CD4-positive, alpha-beta T cell (primary cell): ENCODE measurements around the gene WDTC1. TPM values are rescaled to one million over a fixed set of nuclear protein-coding genes. Genes with fewer than 3 reads are reported as not detected.

Experiments
- ATAC-seq: fragments of 200-7000 bp; cut with Tn5 transposase; one replicate; pipeline ENCODE4 v1.10.0; 2022; ENCODE audit warnings: mild to moderate bottlenecking; ENCODE audit not compliant: poor library complexity
- CTCF ChIA-PET: fragments of 350-600 bp; sonication (Branson Sonifier 250); formaldehyde crosslinking; loops from one replicate; lab custom pipeline; 2021; ENCODE audit warnings: antibody characterized with exemption, inconsistent platforms; lab: Charles Lee
- POLR2A ChIA-PET: fragments of 350-600 bp; sonication (Branson Sonifier 250); formaldehyde crosslinking; loops from one replicate; lab custom pipeline; 2021; ENCODE audit warnings: antibody characterized with exemption, inconsistent platforms; lab: Charles Lee
- DNase-seq, 14 experiments: peaks; one replicate each; pipeline ENCODE4 v3.0.0-alpha.2; 2013 to 2020; ENCODE audit warnings: mixed read lengths in 2 of 14
- H3K27ac ChIP-seq, 2 donors: one replicate each; pipeline versions ENCODE4 v1.5.1 to v1.7.0; 2013; ENCODE audit warnings: low read length in 2 of 2, low read depth in 1 of 2, mild to moderate bottlenecking in 1 of 2
- H3K27me3 ChIP-seq, 2 experiments: 1 replicate in 1 of 2; 2 replicates in 1 of 2; pipeline versions ENCODE4 v1.6.1 to v1.7.0; 2013; ENCODE audit warnings: low read length in 2 of 2, control low read depth in 1 of 2, mild to moderate bottlenecking in 1 of 2, moderate library complexity in 1 of 2; ENCODE audit not compliant: insufficient read depth in 2 of 2, control insufficient read depth in 1 of 2
- H3K36me3 ChIP-seq: one replicate; pipeline ENCODE4 v1.6.1; 2013; ENCODE audit warnings: low read length, control low read depth; ENCODE audit not compliant: insufficient read depth
- H3K4me1 ChIP-seq: one replicate; pipeline ENCODE4 v1.6.1; 2013; ENCODE audit warnings: low read length, control low read depth; ENCODE audit not compliant: insufficient read depth
- H3K4me3 ChIP-seq: one replicate; pipeline ENCODE4 v1.5.1; 2013; ENCODE audit warnings: mild to moderate bottlenecking, low read length, moderate library complexity
- H3K9me3 ChIP-seq, 2 experiments: 1 replicate in 1 of 2; 2 replicates in 1 of 2; pipeline versions ENCODE4 v1.6.1 to v1.7.0; 2013; ENCODE audit warnings: low read length in 2 of 2, mild to moderate bottlenecking in 2 of 2, control low read depth in 1 of 2, moderate library complexity in 1 of 2; ENCODE audit not compliant: control insufficient read depth in 1 of 2, insufficient read depth in 1 of 2
- H3K27ac Mint-ChIP-seq: one replicate; pipeline ENCODE4 v1.8.0; 2020; ENCODE audit warnings: mixed read lengths
- H3K27me3 Mint-ChIP-seq: one replicate; pipeline ENCODE4 v1.8.0; 2021; ENCODE audit warnings: mixed read lengths
- H3K36me3 Mint-ChIP-seq: one replicate; pipeline ENCODE4 v1.8.0; 2021; ENCODE audit warnings: low read depth, mixed read lengths
- H3K4me1 Mint-ChIP-seq: one replicate; pipeline ENCODE4 v1.8.0; 2021; ENCODE audit warnings: low read depth, mixed read lengths
- H3K4me3 Mint-ChIP-seq: one replicate; pipeline ENCODE4 v1.8.0; 2020; ENCODE audit warnings: mild to moderate bottlenecking, mixed read lengths
- H3K9me3 Mint-ChIP-seq: one replicate; pipeline ENCODE4 v1.8.0; 2020; ENCODE audit warnings: mixed read lengths
- CTCF ChIP-seq: fragments of 200-600 bp; IDR thresholded peaks from one replicate; pipeline ENCODE4 v1.8.0; 2022; ENCODE audit warnings: antibody characterized with exemption, mild to moderate bottlenecking
- intact Hi-C, 2 experiments: fragments of 100-400 bp; cut with DNase I in 1 of 2; cut with micrococcal nuclease in 1 of 2; formaldehyde crosslinking; loops; one replicate each; pipeline versions ENCODE4 v1.15.1 to v1.9.0; 2023 to 2025; cut with DNase I, micrococcal nuclease
- total RNA-seq, 174 experiments: library from RNA in 2 of 174; stranded (reverse) in 2 of 174; gene quantifications; one replicate each; pipeline ENCODE4 v1.2.3 and lab custom pipeline; 2021 to 2026

Gene WDTC1
- total RNA-seq, 2 experiments from 2014 or later: 17.7 to 18.6 TPM

DNA sequence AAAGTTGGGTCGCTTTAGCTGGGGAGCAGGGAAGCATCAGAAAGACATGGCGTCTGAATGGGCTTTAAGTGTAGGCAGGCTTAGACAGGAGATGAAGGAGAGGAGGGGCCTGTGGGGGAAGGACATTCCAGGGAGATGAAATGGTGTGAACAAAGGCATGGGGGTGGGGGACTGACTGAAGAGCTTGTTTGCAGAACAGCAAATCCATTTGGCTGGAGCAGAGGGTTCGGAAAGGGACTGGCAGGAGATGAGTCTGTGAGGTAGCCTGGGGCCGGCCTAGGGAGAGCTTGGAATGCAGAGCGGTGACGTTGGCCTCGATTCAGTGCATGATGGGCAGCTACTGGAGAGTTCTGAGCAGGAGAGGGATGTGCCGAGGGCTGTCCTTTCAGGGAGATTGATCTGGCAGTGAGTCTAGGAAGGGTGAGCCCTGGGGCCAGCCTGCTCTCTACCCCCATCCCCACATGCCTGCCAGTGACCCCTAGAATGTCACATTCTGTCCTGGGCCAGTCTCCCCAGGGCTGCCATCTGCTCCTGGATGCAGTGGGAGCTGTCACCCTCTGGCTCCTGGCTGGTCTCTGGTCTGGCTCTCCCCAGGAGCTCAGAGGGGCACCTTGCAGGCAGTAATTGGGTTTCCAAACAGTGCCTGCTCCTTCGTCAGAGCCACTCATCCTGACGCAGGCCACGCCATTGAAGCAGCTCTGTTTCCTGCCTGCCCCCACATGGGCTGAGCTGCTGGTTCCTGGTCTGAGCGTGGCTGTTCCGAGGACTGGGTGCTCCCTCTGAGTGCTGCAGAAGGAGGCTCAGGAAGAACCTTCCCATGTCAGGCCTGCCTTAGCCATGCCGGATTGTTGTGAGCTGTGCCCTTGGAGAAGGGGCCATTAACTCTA, 65.2 kb downstream of the WDTC1 start:
- Mint-ChIP-seq H3K27ac (no peak overlapping the region), H3K9me3 (no peaks in the 10 kb centered on the region), H3K27me3 (no peaks in the 10 kb centered on the region), H3K4me1 (peaks cover 5% of the 10 kb centered on the region), H3K4me3 (no peak overlapping the region), H3K36me3 (peaks cover 82% of the 10 kb centered on the region)
- H3K4me1 ChIP-seq: peaks cover 8% of the 10 kb centered on the region
- CTCF ChIA-PET: interaction anchor here (1.1 to 8.5 kb wide), 8 partner anchors 14 to 103 kb away, joined by 3 to 125 read pairs (median 9); partner anchors contain the start of gene MAP3K6
- H3K27me3 ChIP-seq: no peaks in the 10 kb centered on the region
- no peaks in the 10 kb centered on the region for H3K9me3 ChIP-seq
- peaks cover 76% of the 10 kb centered on the region for H3K36me3 ChIP-seq
- DNase-seq (no peak), ATAC-seq (no peak)
- no peak overlapping the region for H3K27ac ChIP-seq
- POLR2A ChIA-PET: interaction anchor here (1.1 to 2.5 kb wide), 2 partner anchors 95 to 102 kb away, joined by 3 to 12 read pairs; no protein-coding TSS in a partner anchor
- intact Hi-C loops: loop anchor here (1.0 to 5.0 kb wide), 5 partner anchors 89 to 368 kb away; no protein-coding TSS in a partner anchor
- TF ChIP-seq CTCF: no peak
- H3K4me3 ChIP-seq: no peak overlapping the region

DNA sequence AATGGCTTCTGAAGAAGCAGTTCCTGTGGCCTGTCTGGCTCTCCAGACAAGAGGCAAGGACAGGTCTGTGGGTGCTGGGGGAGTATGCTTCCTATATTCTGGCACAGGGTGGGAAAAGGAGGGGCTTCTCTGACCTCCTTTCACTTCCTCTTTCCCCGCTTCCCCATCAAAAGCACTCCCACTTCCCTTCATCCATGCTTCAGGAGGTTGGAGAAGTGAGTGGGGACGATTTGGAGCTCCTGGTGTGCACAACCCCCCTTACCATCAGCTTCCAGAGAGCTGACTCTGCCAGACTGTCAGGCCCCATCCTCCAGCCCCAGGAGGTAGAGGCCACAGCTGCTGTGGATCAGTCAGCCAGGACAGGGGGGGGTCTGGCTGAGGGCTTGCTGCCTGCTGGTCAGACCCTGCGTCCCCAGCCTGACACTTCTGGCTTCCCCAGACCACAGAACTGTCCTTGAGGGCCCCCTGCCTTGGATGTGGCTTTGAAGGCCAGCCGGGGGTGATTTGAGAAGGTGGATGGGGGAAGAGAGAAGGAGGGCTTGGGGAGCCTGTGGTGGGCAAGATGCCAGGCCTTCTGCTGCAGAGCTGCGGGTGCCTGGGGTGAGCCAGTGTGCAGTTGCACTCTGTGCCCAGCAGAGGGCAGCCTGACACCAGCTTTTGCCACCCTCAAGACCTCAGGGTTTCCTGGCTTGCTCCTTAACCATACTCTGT, 66.1 kb downstream of the WDTC1 start:
- no peak overlapping the region for H3K4me3 Mint-ChIP-seq

More for the DNA sequence above, 66.1 kb downstream of the WDTC1 start:
- H3K36me3 Mint-ChIP-seq: peaks cover 75% of the 10 kb centered on the region
- H3K4me3 ChIP-seq: no peak overlapping the region
- no peaks in the 10 kb centered on the region for H3K27me3 ChIP-seq
- H3K27ac Mint-ChIP-seq: no peak overlapping the region
- peak; percentile 96 for ATAC-seq
- no peaks in the 10 kb centered on the region for H3K27me3 Mint-ChIP-seq
- intact Hi-C loops: loop anchor here (1.0 to 5.0 kb wide), 4 partner anchors 88 to 367 kb away; no protein-coding TSS in a partner anchor
- peaks cover 81% of the 10 kb centered on the region for H3K36me3 ChIP-seq
- TF ChIP-seq CTCF: peak; percentile 96
- peak; percentile 61 to 91 (median 74) for DNase-seq
- POLR2A ChIA-PET: interaction anchor here (0.6 to 2.5 kb wide), 7 partner anchors 13 to 306 kb away, joined by 3 to 12 read pairs (median 3); partner anchors contain the start of gene SYTL1
- peaks cover 8% of the 10 kb centered on the region for H3K4me1 ChIP-seq
- H3K27ac ChIP-seq: no peak overlapping the region
- peaks cover 5% of the 10 kb centered on the region for H3K4me1 Mint-ChIP-seq
- no peaks in the 10 kb centered on the region for H3K9me3 ChIP-seq
- no peaks in the 10 kb centered on the region for H3K9me3 Mint-ChIP-seq
- CTCF ChIA-PET: interaction anchor here (0.5 to 8.5 kb wide), 32 partner anchors 8 to 369 kb away, joined by 3 to 125 read pairs (median 4); partner anchors contain the start of genes AHDC1, GPR3, MAP3K6 and SLC9A1
